Measurements from ENCODE around the gene PIGQ.

The PIGQ gene

DNA sequence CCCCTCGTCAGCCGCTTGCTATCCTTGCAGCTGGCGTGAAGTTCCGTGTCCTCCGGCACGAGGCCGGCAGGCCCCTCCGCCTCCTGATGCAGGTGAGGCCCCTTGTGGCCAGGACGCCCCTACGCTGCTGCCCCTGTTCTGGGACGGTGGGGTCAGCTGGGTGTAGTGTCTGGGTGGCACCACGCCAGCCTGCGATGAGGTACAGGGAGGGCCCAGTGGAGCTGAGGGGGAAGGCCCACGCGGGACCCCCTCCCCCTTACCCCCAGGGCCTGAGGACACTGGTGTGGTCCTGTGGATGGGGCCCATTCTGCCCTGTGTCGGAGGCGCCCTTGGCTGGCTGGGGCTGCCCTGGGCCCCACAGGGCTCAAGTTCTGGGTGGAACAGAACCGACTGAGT, 12.4 kb downstream of the PIGQ start:
- in situ Hi-C loops (cut with HindIII; ENCODE audit: low sequenced_read_pairs), result no loop called here
- DNase-seq (ENCODE audit: low read depth), result no peak
- TF ChIP-seq, protein P1, sequence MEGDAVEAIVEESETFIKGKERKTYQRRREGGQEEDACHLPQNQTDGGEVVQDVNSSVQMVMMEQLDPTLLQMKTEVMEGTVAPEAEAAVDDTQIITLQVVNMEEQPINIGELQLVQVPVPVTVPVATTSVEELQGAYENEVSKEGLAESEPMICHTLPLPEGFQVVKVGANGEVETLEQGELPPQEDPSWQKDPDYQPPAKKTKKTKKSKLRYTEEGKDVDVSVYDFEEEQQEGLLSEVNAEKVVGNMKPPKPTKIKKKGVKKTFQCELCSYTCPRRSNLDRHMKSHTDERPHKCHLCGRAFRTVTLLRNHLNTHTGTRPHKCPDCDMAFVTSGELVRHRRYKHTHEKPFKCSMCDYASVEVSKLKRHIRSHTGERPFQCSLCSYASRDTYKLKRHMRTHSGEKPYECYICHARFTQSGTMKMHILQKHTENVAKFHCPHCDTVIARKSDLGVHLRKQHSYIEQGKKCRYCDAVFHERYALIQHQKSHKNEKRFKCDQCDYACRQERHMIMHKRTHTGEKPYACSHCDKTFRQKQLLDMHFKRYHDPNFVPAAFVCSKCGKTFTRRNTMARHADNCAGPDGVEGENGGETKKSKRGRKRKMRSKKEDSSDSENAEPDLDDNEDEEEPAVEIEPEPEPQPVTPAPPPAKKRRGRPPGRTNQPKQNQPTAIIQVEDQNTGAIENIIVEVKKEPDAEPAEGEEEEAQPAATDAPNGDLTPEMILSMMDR (IDR thresholded peaks at IDR 0.05; ENCODE audit: low read depth, low read length, missing control alignments), result no peak
- no peak overlapping the region for H3K4me3 ChIP-seq (ENCODE audit: low read depth, low read length)

DNA sequence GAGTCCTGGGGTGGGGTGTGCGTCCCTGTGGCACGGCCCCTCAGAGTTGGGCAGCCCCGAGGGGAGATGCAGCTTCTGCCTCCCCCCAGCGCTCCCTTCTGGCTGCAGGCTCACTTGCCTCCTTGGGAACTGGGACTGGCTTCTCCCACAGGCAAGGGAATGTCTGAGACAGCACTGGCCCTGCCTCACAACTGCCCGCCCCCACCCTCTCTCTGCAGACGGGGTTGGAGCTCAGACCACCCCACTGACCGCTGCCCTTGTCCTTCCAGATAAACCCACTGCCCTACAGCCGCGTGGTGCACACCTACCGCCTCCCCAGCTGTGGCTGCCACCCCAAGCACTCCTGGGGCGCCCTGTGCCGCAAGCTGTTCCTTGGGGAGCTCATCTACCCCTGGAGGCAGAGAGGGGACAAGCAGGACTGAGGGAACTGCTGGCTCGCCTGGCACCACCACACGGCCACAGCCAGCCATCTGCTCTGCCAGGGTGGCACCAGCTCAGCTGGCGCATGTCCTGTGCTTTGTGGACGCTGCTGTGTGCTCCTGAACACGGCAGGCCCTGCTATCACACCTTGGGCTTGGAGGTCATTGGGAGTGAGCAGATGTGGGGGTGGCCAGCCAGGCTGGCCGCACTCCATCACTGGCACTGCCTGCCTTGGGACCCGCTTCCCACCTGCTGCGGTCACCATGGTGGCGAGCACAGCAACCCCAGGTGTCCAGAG, 13.0 kb downstream of the PIGQ start:
- H3K4me3 ChIP-seq (ENCODE audit: low read depth, low read length), result no peak overlapping the region
- DNase-seq (ENCODE audit: low read depth), result no peak
- TF ChIP-seq, protein P1 (IDR thresholded peaks at IDR 0.05; ENCODE audit: low read depth, low read length, missing control alignments), result no peak
- in situ Hi-C loops (cut with HindIII; ENCODE audit: low sequenced_read_pairs), result no loop called here

DNA sequence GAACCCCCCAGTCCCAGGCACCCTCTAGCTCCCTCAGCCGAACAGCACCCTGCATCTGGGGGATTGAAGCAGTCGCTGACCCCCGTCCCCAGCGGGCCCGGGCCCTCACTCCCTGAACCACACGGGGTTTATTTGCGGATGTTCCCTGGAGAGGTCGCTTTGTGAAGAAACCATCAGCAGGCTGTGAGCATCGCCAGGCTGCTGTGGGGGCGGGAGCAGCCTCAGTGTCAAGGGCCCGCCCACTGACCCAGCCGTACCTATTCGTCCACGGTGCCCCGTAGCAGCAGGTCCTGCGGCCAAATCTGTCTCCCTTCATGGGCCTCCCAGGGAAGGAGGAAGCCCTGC, 13.7 kb downstream of the PIGQ start:
- DNase-seq (ENCODE audit: low read depth), result no peak
- in situ Hi-C loops (cut with HindIII; ENCODE audit: low sequenced_read_pairs), result no loop called here
- no peak overlapping the region for H3K4me3 ChIP-seq (ENCODE audit: low read depth, low read length)
- TF ChIP-seq, protein P1 (IDR thresholded peaks at IDR 0.05; ENCODE audit: low read depth, low read length, missing control alignments), result no peak

DNA sequence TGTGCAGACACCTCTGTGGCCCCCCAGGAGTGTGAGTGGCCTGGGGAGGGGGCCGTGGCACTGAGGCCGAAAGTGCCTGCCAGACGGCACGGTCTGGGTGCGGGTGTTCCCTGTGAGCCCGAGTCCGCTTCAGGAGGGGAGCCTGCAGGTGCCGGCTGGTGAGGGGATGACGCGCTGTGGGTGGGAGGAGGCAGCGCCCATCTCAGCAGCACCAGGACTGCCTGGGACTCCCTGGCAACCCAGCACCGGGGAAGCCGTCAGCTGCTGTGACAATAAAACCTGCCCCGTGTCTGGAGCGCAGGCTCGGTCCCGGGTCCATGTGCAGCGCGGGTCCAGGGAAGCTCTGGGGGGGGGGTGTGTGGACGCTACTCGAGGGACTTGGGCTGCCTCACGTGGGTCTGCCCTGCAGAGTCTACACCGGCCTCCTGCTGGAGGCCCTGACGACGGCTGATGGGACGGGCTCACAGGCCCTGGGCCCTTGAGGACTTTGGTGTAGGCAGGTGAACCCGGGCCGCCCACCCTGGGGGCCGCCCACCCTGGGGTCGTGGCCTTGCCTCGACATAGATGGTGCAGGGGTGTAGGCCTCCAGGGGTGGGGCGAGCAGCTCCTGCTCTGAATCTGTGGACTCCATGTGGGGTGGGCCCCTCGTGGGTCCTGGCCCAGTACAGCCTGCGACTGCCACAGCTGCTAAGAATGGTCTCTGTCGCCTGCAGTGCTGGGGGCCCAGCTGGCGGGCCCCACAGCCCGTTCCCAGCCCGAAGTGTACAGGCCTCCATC, 14.2 kb downstream of the PIGQ start:
- TF ChIP-seq, protein P1 (IDR thresholded peaks at IDR 0.05; ENCODE audit: low read depth, low read length, missing control alignments), result no peak
- in situ Hi-C loops (cut with HindIII; ENCODE audit: low sequenced_read_pairs), result no loop called here
- H3K4me3 ChIP-seq (ENCODE audit: low read depth, low read length), result no peak overlapping the region
- DNase-seq (ENCODE audit: low read depth), result no peak

DNA sequence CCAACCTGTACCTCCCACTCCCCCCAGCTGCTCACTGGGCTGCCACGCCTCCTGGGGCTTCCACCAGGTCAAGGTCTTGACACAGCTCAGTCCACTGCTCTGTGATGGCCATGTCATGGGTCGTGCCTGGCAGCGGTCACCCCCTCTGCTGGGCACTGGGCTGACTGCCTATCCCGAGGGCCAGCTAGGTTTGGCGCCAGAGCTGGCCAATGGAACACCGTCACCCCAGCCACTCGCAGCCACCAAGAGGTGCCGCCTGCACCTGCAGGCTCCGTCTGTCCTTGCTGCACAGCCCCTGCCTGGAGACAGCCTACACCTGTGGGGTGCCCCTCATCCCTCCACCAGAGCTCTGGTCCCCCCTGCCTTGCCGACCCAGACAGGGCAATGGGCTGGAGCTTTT, 15.6 kb downstream of the PIGQ start:
- DNase-seq (ENCODE audit: low read depth), result no peak
- H3K4me3 ChIP-seq (ENCODE audit: low read depth, low read length), result no peak overlapping the region
- TF ChIP-seq, protein P1 (IDR thresholded peaks at IDR 0.05; ENCODE audit: low read depth, low read length, missing control alignments), result no peak
- in situ Hi-C loops (cut with HindIII; ENCODE audit: low sequenced_read_pairs), result no loop called here

DNA sequence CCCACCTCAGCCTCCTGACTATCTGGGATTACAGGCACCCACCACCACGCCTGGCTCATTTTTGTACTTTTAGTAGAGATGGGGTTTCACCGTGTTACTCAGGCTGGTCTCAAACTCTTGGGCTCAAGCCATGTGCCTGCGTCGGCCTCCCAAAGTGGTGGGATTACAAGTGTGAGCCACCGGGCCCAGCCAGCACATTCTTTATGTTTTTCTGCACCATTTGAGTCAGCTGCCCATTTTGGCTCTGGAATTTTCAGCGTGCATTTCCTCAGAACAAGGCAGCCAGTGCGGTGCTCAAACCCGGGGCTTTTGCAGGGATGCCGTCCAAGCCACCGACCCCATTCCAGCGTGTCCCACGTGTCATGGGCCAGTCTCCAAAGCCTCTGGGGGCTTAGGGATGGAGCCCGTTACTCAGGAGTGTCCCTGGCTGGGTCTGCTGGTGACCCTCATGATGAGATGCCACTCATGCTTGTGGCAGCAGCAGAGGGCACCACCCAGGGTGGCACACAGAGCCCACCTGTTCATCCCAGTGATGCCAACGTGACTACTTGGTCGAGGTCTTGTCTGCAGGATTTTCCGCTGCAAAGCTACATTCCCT, 16.4 kb downstream of the PIGQ start:
- TF ChIP-seq, protein P1 (IDR thresholded peaks at IDR 0.05; ENCODE audit: low read depth, low read length, missing control alignments), result no peak
- DNase-seq (ENCODE audit: low read depth), result peak; percentile 54
- in situ Hi-C loops (cut with HindIII; ENCODE audit: low sequenced_read_pairs), result no loop called here
- H3K4me3 ChIP-seq (ENCODE audit: low read depth, low read length), result no peak overlapping the region

Data from astrocyte of the cerebellum (primary cell).